ENCODE measurements around the gene SPRR1A.

- TF ChIP-seq CTCF (conservative IDR thresholded peaks at IDR 0.05 in 1 of 2, IDR thresholded peaks at IDR 0.05 in 1 of 2; ENCODE audit: extremely low read depth in 1 of 2, insufficient read depth in 1 of 2, low read depth in 1 of 2, low read length in 2 of 2) (no peak), EZH2 (IDR thresholded peaks at IDR 0.05; ENCODE audit: borderline replicate concordance, low read length) (no peak)
Observed at GRCh38 chr1:152996633-152997400, 12.9 kb downstream of the SPRR1A start.

Data from mammary epithelial cell (primary cell).